Bone marrow (tissue), 2 donors: ENCODE data around the gene LPCAT1.
"Not testable (repeated sequence)": the region's sequence is repeated elsewhere in the genome, so short reads cannot be mapped to it uniquely, and the experiment has no call there.

Experiments used
- DNase-seq, 2 donors: peaks; one replicate each; lab custom pipeline; 2025; lab: John Stamatoyannopoulos, UW

LPCAT1 gene, protein sequence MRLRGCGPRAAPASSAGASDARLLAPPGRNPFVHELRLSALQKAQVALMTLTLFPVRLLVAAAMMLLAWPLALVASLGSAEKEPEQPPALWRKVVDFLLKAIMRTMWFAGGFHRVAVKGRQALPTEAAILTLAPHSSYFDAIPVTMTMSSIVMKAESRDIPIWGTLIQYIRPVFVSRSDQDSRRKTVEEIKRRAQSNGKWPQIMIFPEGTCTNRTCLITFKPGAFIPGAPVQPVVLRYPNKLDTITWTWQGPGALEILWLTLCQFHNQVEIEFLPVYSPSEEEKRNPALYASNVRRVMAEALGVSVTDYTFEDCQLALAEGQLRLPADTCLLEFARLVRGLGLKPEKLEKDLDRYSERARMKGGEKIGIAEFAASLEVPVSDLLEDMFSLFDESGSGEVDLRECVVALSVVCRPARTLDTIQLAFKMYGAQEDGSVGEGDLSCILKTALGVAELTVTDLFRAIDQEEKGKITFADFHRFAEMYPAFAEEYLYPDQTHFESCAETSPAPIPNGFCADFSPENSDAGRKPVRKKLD

DNA sequence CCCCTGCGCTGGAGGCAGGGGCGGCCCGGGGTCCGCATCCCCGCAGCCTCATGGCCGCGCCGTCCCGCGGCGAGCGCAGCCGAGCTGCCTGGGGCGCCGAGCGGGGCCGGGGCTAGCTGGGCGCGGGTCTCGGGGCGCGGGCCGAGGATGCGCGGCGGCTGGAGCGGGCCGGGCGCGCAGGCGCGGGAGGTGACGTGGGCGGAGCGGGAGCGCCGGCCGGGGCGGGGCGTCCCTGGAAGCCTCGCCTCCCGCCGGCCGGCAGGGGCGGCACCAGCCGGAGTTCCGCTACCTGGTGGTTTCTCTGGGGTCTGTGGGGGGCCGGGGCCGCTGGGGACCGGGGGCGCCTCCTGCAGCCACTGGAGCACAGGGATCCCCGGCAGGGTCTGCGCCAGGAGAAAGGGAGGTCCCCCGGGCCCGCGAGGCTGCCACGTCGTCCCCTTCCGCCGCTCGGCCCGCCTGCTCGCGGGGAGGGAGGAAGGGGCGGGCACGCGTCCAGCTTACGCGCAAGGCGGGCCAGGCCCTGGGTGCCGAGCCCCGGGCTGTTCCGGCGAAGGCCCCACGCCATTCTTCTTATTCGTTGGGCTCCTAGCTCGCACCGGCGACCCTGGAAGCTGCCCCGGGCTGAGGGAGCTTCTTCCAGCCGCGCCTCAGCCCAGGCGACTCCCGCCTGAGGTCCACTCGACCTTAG is at the start of gene LPCAT1:
Gene LPCAT1 (minus strand): TSS at position 168 of the 688 bp plus-strand sequence. CDS start 116 bp downstream, at position 52.
- peak; percentile 44 to 60 for DNase-seq

GRCh38 chr5:1571875-1572274 is 48.1 kb upstream of the LPCAT1 start:
- DNase-seq: not testable (repeated sequence)

DNA sequence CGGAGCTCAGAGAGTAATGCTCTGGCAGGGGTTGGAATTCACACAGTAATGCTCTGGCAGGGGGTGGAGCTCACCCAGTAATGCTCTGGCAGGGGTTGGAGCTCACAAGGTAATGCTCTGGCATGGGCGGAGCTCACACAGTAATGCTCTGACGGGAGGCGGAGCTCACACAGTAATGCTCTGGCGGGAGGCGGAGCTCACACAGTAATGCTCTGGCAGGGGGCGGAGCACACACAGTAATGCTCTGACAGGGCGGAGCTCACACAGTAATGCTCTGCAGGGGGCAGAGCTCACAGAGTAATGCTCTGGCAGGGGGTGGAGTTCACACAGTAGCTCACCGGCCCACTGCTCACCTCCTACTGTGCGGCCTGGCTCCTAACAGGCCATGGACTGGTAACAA is 47.2 kb upstream of the LPCAT1 start:
- no peak for DNase-seq

- no peak for DNase-seq
Observed at GRCh38 chr5:1568201-1568979, 44.6 kb upstream of the LPCAT1 start.

GRCh38 chr5:1567527-1568200 is 43.9 kb upstream of the LPCAT1 start:
- not testable (repeated sequence) for DNase-seq

DNA sequence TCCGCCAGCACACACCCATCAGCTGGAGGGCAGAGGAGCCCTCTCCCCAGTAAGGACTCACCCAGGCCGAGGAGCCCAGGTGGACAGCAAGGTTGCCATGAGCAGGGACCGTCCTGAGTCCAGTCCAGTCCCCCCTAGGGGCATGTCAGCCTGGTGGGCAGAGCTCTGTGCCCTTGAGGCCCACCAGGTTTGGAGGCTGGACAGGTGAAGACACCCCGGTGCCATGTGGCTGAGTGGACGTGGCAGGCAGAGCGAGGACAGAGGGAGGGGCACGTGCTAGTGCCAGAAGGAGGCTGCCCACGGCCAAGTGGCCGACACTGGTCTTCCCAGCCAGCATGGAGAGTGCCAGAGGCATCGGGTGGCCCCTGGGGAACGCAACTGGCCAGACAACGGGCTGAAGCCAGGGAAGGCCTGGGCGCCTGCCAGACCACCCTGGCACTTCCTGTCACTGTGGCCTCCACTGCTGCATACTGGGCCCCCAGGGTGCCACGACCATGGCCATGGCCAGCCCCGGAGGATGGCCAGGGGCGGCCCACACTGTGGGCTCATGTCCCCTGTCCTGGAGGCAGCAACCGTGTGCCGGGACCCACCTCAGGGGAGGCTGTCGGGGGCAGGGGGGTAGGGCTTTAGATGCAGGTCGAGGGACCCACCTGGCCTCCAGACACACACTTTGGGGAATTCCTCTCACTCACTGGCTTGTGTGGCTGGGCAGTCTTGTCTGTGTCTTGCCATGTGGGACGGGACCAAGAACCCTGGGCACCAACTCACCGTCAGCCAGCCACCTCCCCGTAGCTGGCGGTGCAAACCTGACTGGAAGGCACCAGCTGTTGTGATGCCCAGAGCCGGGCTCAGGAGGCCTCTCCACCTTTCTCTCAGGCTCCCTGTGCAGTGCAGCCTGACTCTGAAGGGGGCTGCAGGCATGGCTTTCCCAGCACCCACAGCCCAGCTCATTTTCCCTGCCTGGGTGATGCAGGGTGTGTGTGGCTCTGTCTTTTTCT is 42.3 kb upstream of the LPCAT1 start:
- no peak for DNase-seq

DNA sequence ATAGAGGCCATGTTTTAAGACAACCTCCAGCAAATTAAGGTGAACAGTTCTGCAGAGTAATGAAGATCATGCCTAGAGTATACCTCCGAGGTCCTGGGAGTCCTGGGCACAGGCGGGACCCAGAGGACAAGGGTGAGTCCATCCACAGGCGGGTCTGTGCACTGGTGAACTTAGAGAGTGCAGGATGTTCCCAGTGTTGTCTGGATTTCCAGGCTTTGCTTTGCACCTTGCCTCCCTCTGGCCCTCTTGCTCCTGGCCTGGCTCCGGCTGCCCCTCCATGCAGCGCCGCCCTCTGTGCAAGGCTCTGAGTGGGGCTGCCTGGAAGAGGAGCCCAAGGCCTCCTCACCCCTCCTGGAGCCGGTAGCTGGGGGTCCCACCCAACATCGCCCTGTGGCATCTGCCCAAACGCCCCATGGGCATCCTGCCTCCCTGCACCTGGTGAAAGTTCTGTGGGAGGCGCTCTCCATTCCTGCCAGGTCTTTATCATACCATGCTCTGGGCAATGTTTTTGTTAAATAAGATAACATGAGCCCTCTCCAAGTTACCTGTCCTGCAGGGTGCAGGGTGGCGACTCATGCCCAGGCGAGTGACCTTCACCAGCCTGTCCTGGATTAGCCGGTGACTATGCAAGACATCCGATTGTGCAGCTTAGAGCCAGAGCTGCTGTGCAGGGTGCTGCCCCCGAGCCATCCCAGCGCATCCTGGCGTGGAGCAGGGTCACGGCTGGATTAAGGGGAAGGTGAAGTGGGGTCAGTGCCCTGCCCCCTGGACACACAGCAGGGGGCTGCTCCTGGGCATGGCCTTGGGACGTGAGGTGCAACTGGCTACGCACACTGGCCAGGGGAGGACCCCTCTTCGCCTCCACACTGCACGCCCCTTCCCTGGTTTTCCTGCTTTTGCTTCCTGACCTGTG is 41.3 kb upstream of the LPCAT1 start:
- DNase-seq: no peak

DNA sequence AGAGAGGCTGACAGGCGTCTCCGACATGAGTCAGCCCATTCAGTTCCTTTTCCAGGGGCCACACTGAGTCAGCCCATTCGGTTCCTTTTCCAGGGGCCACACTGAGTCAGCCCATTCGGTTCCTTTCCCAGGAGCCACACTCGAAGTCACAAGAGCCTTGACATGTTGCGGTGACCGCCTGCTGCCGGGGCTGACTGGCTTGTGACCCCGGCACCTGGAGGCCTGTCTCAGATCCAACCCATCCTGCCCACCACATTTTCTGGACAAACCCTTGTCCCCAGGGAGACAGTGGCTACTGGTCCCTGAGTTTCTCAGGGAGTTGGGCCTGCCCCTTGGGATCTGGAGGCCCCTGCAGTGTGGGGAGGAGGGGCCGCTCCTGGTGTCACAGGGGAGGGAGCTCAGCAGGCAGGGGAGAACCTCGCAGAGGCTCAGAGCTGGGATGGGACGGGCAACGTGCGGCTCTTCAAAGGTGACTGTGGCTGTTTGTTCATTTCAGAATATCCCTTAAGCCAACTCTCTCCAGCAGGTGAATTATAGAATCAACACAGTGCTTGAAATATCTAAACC is 40.5 kb upstream of the LPCAT1 start:
- DNase-seq: peak; percentile 8 to 36

DNA sequence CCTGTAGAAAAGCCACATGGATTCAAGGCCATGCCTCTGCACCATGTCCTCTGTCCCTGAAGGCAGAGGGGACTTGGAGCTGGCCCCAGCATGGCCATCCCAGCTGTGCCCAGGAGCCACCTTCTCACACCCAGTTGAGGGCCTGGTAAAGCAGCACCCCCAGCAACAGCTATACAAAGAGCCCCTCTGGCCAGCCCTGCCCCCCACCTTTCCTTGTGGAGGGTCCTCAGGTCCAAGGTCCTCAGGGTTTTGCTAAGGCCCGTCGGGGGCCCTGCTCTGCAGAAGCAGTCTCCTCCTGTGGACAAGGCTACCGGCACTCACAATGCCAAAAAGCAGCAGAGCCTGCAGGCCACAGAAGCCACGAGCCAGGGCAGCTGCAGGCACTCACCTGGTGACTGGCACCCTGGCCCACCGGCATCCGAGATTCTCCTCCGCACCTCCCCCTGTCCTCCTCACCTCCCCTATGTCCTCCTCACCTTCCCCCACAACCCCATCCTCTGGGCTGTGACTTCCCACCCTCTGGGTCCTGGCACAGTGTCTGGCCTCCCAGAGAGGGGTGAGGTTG is 39.9 kb upstream of the LPCAT1 start:
- no peak for DNase-seq

DNA sequence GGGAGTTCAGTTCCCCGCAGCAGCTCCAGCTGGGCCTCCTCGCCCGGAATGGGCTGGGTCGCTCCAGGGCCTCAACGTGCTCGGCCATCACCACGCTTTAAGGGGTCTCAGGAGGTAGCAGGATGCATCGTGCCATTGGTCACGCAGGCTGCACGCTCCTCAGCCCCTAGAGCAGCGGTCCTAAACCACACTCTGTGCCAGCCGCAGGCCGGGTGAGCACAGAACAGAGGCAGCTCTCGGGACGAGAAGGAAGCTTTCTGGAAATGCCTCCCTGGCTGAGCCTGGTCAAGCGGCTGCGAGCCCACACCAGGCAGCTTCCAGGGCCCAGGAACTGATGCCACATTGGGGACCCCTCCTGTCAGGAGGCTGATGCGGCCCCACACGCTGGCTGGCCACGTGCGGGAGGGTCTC is 39.3 kb upstream of the LPCAT1 start:
- no peak for DNase-seq

DNA sequence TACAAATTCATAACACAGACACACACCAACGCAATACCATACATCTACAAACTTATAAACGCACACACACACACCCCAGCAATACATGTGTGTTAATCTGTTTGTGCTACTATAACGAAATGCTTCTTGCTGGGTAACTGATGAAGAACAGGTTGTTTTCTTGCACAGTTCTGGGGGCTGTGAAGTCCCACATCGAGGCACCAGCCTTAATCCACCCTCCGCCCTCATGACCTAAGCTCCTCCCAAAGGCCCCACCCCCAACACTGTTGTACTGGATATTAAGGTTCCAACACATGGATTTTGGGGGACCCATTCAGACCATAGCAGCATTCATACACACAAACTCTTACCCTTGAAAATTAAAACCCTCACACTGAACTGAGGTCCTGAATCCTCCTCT is 38.8 kb upstream of the LPCAT1 start:
- no peak for DNase-seq

DNA sequence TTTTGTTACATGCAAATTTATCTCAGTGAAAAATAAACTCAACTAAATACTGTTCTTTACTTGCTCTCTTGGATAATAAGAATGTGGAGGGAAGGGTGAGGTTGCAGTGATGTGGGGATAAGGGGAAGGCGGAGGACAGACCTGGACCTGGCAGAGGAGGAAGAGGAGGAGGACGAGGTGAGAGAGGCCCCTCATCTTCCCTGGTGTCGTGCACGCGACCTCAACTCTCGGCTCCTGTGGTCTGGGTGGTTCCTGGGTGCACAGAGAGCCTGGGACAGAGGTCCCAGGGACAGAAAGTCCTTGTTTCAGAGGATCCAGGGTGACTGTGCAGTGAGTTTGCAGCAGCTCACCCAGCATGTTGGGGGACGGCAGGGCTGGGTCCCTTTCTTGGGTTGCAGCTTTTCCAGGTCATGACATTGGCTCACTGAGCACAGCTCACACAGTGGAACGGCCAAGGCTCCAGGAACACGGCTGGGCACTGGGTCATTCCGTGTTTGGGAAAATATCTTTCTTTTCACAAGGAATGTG is 37.7 kb upstream of the LPCAT1 start:
- no peak for DNase-seq

DNA sequence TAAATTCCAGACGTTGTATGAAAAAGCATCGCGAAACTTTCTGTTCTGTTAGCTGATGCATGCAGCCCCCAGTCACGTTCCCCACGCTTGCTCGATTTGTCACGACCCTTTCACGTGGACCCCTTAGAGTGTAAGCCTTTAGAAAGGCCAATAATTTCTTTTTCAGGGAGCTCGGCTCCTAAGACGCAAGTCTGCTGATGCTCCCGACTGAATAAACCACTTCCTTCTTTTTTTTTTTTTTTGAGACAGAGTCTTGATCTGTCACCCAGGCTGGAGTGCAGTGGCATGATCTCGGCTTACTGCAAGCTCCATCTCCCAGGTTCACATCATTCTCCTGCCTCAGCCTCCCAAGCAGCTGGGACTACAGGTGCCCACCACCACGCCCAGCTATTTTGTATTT is 36.7 kb upstream of the LPCAT1 start:
- DNase-seq: not testable (repeated sequence)

GRCh38 chr5:1558944-1559343 is 35.2 kb upstream of the LPCAT1 start:
- DNase-seq: no peak

- no peak for DNase-seq
Observed at GRCh38 chr5:1557114-1557873, 33.5 kb upstream of the LPCAT1 start.

GRCh38 chr5:1555808-1556731 is 32.3 kb upstream of the LPCAT1 start:
- no peak for DNase-seq
